GM19025 (cell line): Measurements from ENCODE around the gene RNFT1.
A peak's percentile ranks its signal among the peaks of the same experiment; 100 is the strongest.
"Not testable (repeated sequence)": the region's sequence is repeated elsewhere in the genome, so short reads cannot be mapped to it uniquely, and the experiment has no call there.

ENCODE experiments used
- ATAC-seq: cut with Tn5 transposase; IDR thresholded peaks from one replicate; pipeline ENCODE4 v1.9.1; 2021; ENCODE audit warnings: mild to moderate bottlenecking, low read depth, moderate library complexity; ENCODE audit not compliant: unreplicated experiment

Gene RNFT1

GRCh38 chr17:59964482-59965328, at the start of gene RNFT1:
Gene RNFT1 (minus strand): TSS chr17:59964740. CDS start chr17:59964663, 77 bp downstream.
- ATAC-seq = peak; percentile 88

GRCh38 chr17:60009326-60009725, 44.8 kb upstream of the RNFT1 start:
- ATAC-seq = not testable (repeated sequence)

- ATAC-seq = not testable (repeated sequence)
These were observed 43.8 kb upstream of the RNFT1 start for GRCh38 chr17:60008377-60008776.

GRCh38 chr17:60006160-60006559, 41.6 kb upstream of the RNFT1 start:
- no peak for ATAC-seq

GRCh38 chr17:60004561-60004960, 40.0 kb upstream of the RNFT1 start:
- not testable (repeated sequence) for ATAC-seq

GRCh38 chr17:60002405-60002804, 37.9 kb upstream of the RNFT1 start:
- ATAC-seq = not testable (repeated sequence)

- ATAC-seq = not testable (repeated sequence)
These were observed 32.1 kb upstream of the RNFT1 start for GRCh38 chr17:59996608-59997007.

- ATAC-seq = not testable (repeated sequence)
These were observed 10.6 kb upstream of the RNFT1 start for GRCh38 chr17:59975166-59975565.

- ATAC-seq = not testable (repeated sequence)
These were observed 8.9 kb upstream of the RNFT1 start for GRCh38 chr17:59973483-59973882.

- ATAC-seq = no peak
These were observed 8.2 kb upstream of the RNFT1 start for GRCh38 chr17:59972778-59973177.

GRCh38 chr17:59971771-59972170, 7.2 kb upstream of the RNFT1 start:
- ATAC-seq = not testable (repeated sequence)

- peak; percentile 19 for ATAC-seq
These were observed 630 bp downstream of the RNFT1 start for GRCh38 chr17:59963738-59964481.

- no peak for ATAC-seq
These were observed 1.7 kb downstream of the RNFT1 start for GRCh38 chr17:59962739-59963318.

GRCh38 chr17:59959574-59959973, 5.0 kb downstream of the RNFT1 start:
- not testable (repeated sequence) for ATAC-seq

GRCh38 chr17:59954856-59955255, 9.7 kb downstream of the RNFT1 start:
- no peak for ATAC-seq

GRCh38 chr17:59950049-59950448, 14.5 kb downstream of the RNFT1 start:
- ATAC-seq = no peak

- not testable (repeated sequence) for ATAC-seq
These were observed 17.2 kb downstream of the RNFT1 start for GRCh38 chr17:59947310-59947709.

- not testable (repeated sequence) for ATAC-seq
These were observed 18.1 kb downstream of the RNFT1 start for GRCh38 chr17:59946433-59946832.

GRCh38 chr17:59941131-59941530, 23.4 kb downstream of the RNFT1 start:
- ATAC-seq = no peak

- not testable (repeated sequence) for ATAC-seq
These were observed 23.8 kb downstream of the RNFT1 start for GRCh38 chr17:59940697-59941096.

- ATAC-seq = not testable (repeated sequence)
These were observed 31.2 kb downstream of the RNFT1 start for GRCh38 chr17:59933317-59933716.
